Measurements from ENCODE around the gene ARHGAP24. TPM values are rescaled to one million over a fixed set of nuclear protein-coding genes. Genes with fewer than 3 reads are reported as not detected.

The ARHGAP24 gene
- total and polyA plus RNA-seq, 2 of the 13 experiments (the other 11 are each of a cell fraction or from before 2014, with no cell fraction given), result 0.07 to 0.55 TPM

DNA sequence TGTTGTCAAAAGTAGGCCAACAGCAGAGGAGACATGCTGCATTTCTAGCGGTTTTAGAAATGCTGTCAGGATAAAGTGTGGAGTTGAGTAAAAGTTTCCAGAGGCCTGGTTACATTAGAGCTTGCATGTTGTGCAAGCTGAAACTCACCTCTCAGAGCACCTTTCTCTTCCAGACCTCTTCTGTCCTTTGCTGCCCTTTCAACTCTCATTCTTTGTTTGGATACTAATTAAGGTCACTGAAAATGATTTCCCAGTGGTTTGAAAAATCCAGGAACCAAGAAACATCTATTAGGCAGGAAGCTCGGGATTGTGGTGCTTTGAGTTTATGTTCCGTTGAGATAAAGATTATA is 458.3 kb downstream of the ARHGAP24 start (continued):
- TF ChIP-seq FOXA3 (CRISPR knock-in tag; IDR thresholded peaks at IDR 0.05) (no peak), ZNF629 (CRISPR knock-in tag; conservative IDR thresholded peaks at IDR 0.05) (no peak), MLLT10 (CRISPR knock-in tag; IDR thresholded peaks at IDR 0.05) (no peak)
- TF ChIP-seq, protein P1, sequence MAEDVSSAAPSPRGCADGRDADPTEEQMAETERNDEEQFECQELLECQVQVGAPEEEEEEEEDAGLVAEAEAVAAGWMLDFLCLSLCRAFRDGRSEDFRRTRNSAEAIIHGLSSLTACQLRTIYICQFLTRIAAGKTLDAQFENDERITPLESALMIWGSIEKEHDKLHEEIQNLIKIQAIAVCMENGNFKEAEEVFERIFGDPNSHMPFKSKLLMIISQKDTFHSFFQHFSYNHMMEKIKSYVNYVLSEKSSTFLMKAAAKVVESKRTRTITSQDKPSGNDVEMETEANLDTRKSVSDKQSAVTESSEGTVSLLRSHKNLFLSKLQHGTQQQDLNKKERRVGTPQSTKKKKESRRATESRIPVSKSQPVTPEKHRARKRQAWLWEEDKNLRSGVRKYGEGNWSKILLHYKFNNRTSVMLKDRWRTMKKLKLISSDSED (CRISPR knock-in tag; IDR thresholded peaks at IDR 0.05), result no peak

DNA sequence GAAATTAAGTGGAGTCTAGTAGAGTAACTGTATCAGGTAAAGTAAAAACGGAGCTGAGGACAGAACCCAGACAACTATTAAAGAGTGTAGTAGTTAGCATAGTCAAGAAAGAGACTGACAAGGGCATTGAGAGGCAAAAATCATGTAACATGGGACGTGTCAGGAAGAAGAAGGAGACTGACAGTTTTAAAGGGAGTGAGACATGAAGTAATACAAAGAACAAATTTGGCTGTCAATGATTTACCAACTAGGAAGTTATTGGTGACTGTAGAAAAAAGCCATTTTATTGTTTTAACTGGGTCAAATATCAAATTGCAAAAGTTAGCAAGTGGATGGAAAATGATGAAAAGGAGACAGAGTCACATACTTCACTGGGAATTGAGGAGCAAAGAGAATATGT is 462.6 kb downstream of the ARHGAP24 start:
- H3K9ac ChIP-seq (ENCODE audit: insufficient read depth, low read depth, low read length), result no peak overlapping the region
- no peaks in the 10 kb centered on the region; a peak in 1 of 5 replicates for H3K27me3 ChIP-seq (ENCODE audit: control insufficient read depth in 1 of 2, insufficient read depth in 2 of 2, low read length in 2 of 2)
- intact Hi-C loops (cut with micrococcal nuclease; ENCODE audit: unreplicated experiment) (no loop called here), in situ Hi-C loops (cut with HindIII; ENCODE audit: extremely low pct_ligation_motif_present, low pct_unique_long_range_greater_than_20kb) (no loop called here)
- no TSS peak for BruUV-seq (replicated peaks)
- H3K4me3 ChIP-seq (replicated peaks in 1 of 3; ENCODE audit: insufficient read depth in 1 of 3, low read depth in 2 of 3, low read length in 3 of 3), result no peak overlapping the region
- FAIRE-seq, result no peak
- H3K79me2 ChIP-seq (ENCODE audit: insufficient read depth, low read length), result no peaks in the 10 kb centered on the region
- peaks cover 12% of the 10 kb centered on the region for H3K4me1 ChIP-seq (ENCODE audit: insufficient read depth, low read length)
- H3K9me3 ChIP-seq (ENCODE audit: low read length), result no peaks in the 10 kb centered on the region
- no peak overlapping the region for H2AFZ ChIP-seq (ENCODE audit: low read length)
- H3K36me3 ChIP-seq (replicated peaks in 1 of 2; ENCODE audit: control insufficient read depth in 1 of 2, insufficient read depth in 2 of 2, low read length in 2 of 2), result no peaks in the 10 kb centered on the region
- H4K20me1 ChIP-seq (ENCODE audit: insufficient read depth, low read length), result no peaks in the 10 kb centered on the region
- 16% methylated on average over 2 of the region's 2 CpGs for WGBS (ENCODE audit: low lambda C conversion rate)
- no peak overlapping the region for H3K4me2 ChIP-seq (ENCODE audit: low read depth, low read length)
- no peak for DNase-seq (ENCODE audit: low spot score)
- ChIA-PET CTCF (ENCODE audit: low intra/inter-chr PET ratio, low total read pairs) (no interaction called here), POLR2A (no interaction called here)
- no peak overlapping the region for H3K27ac ChIP-seq (ENCODE audit: extremely low read length, insufficient read depth, low read length)
- no peak for ATAC-seq
- TF ChIP-seq KLF12 (CRISPR knock-in tag; IDR thresholded peaks at IDR 0.05; ENCODE audit: borderline replicate concordance) (no peak), HMG20A (CRISPR knock-in tag; IDR thresholded peaks at IDR 0.05; ENCODE audit: borderline replicate concordance) (no peak), FOXK2 (IDR thresholded peaks at IDR 0.05) (no peak), THAP11 (CRISPR knock-in tag; IDR thresholded peaks at IDR 0.05) (no peak), FOXP1 (IDR thresholded peaks at IDR 0.05) (no peak), FOXP1 (CRISPR knock-in tag; IDR thresholded peaks at IDR 0.05) (no peak), CC2D1A (CRISPR knock-in tag; IDR thresholded peaks at IDR 0.05) (no peak), ZNF558 (CRISPR knock-in tag; IDR thresholded peaks at IDR 0.05; ENCODE audit: borderline replicate concordance) (no peak)
- TF ChIP-seq, protein P2, sequence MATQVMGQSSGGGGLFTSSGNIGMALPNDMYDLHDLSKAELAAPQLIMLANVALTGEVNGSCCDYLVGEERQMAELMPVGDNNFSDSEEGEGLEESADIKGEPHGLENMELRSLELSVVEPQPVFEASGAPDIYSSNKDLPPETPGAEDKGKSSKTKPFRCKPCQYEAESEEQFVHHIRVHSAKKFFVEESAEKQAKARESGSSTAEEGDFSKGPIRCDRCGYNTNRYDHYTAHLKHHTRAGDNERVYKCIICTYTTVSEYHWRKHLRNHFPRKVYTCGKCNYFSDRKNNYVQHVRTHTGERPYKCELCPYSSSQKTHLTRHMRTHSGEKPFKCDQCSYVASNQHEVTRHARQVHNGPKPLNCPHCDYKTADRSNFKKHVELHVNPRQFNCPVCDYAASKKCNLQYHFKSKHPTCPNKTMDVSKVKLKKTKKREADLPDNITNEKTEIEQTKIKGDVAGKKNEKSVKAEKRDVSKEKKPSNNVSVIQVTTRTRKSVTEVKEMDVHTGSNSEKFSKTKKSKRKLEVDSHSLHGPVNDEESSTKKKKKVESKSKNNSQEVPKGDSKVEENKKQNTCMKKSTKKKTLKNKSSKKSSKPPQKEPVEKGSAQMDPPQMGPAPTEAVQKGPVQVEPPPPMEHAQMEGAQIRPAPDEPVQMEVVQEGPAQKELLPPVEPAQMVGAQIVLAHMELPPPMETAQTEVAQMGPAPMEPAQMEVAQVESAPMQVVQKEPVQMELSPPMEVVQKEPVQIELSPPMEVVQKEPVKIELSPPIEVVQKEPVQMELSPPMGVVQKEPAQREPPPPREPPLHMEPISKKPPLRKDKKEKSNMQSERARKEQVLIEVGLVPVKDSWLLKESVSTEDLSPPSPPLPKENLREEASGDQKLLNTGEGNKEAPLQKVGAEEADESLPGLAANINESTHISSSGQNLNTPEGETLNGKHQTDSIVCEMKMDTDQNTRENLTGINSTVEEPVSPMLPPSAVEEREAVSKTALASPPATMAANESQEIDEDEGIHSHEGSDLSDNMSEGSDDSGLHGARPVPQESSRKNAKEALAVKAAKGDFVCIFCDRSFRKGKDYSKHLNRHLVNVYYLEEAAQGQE (IDR thresholded peaks at IDR 0.05; ENCODE audit: borderline replicate concordance in 1 of 2, low read depth in 1 of 2, low read length in 2 of 2), result no peak
- TF ChIP-seq, protein P3, sequence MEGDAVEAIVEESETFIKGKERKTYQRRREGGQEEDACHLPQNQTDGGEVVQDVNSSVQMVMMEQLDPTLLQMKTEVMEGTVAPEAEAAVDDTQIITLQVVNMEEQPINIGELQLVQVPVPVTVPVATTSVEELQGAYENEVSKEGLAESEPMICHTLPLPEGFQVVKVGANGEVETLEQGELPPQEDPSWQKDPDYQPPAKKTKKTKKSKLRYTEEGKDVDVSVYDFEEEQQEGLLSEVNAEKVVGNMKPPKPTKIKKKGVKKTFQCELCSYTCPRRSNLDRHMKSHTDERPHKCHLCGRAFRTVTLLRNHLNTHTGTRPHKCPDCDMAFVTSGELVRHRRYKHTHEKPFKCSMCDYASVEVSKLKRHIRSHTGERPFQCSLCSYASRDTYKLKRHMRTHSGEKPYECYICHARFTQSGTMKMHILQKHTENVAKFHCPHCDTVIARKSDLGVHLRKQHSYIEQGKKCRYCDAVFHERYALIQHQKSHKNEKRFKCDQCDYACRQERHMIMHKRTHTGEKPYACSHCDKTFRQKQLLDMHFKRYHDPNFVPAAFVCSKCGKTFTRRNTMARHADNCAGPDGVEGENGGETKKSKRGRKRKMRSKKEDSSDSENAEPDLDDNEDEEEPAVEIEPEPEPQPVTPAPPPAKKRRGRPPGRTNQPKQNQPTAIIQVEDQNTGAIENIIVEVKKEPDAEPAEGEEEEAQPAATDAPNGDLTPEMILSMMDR (CRISPR knock-in tag; IDR thresholded peaks at IDR 0.05), result no peak
- TF ChIP-seq, protein P4, sequence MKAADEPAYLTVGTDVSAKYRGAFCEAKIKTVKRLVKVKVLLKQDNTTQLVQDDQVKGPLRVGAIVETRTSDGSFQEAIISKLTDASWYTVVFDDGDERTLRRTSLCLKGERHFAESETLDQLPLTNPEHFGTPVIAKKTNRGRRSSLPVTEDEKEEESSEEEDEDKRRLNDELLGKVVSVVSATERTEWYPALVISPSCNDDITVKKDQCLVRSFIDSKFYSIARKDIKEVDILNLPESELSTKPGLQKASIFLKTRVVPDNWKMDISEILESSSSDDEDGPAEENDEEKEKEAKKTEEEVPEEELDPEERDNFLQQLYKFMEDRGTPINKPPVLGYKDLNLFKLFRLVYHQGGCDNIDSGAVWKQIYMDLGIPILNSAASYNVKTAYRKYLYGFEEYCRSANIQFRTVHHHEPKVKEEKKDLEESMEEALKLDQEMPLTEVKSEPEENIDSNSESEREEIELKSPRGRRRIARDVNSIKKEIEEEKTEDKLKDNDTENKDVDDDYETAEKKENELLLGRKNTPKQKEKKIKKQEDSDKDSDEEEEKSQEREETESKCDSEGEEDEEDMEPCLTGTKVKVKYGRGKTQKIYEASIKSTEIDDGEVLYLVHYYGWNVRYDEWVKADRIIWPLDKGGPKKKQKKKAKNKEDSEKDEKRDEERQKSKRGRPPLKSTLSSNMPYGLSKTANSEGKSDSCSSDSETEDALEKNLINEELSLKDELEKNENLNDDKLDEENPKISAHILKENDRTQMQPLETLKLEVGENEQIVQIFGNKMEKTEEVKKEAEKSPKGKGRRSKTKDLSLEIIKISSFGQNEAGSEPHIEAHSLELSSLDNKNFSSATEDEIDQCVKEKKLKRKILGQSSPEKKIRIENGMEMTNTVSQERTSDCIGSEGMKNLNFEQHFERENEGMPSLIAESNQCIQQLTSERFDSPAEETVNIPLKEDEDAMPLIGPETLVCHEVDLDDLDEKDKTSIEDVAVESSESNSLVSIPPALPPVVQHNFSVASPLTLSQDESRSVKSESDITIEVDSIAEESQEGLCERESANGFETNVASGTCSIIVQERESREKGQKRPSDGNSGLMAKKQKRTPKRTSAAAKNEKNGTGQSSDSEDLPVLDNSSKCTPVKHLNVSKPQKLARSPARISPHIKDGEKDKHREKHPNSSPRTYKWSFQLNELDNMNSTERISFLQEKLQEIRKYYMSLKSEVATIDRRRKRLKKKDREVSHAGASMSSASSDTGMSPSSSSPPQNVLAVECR (CRISPR knock-in tag; IDR thresholded peaks at IDR 0.05; ENCODE audit: borderline replicate concordance), result no peak

Data from HepG2 (cell line).